Pancreas (tissue), 10 donors: ENCODE data around the gene COL8A2. TPM values are rescaled to one million over a fixed set of nuclear protein-coding genes. Genes with fewer than 3 reads are reported as not detected.
"Not testable (repeated sequence)": the region's sequence is repeated elsewhere in the genome, so short reads cannot be mapped to it uniquely, and the experiment has no call there.

Experiments
- ATAC-seq, 4 donors: fragments of 200-7000 bp; cut with Tn5 transposase; one replicate each; pipeline versions ENCODE4 v1.8.0 to v1.9.1; 2020; ENCODE audit warnings: mild to moderate bottlenecking in 4 of 4, moderate library complexity in 4 of 4
- DNase-seq, 6 donors: peaks; one replicate each; pipeline ENCODE4 v3.0.0-alpha.2; 2020
- FAIRE-seq: peaks from 2 replicates; lab custom pipeline; 2012; peaks lifted over from hg19 to GRCh38; lab: Jason Lieb, UNC
- H3K27ac ChIP-seq, 4 donors: fragments of 200-600 bp; sonication (generic); 1 replicate in 3 of 4; 2 replicates in 1 of 4; pipeline versions ENCODE4 v1.5.0 to v1.8.0; 2020
- H3K27me3 ChIP-seq, 4 donors: fragments of 200-600 bp; one replicate each; pipeline ENCODE4 v1.8.0; 2021
- H3K36me3 ChIP-seq, 3 donors: fragments of 200-600 bp; sonication (generic) in 1 of 3; one replicate each; pipeline versions ENCODE4 v1.5.0 to v1.8.0; 2020 to 2021
- H3K4me1 ChIP-seq, 3 donors: fragments of 200-600 bp; one replicate each; pipeline ENCODE4 v1.8.0; 2021
- H3K4me3 ChIP-seq, 4 donors: fragments of 200-600 bp; sonication (generic) in 2 of 4; one replicate each; pipeline versions ENCODE4 v1.5.0 to v1.8.0; 2020 to 2021
- H3K9me3 ChIP-seq, 4 donors: fragments of 200-600 bp; one replicate each; pipeline ENCODE4 v1.8.0; 2021
- WGBS, 2 donors: extraction: QIAGEN DNeasy Blood & Tissue Kit; methylation state at CpG; one replicate each; pipeline ENCODE4 v1.1.7; 2013; 5-methylcytosine and 5-hydroxymethylcytosine counted together
- intact Hi-C, 3 donors: fragments of 100-400 bp; cut with DNase I; formaldehyde crosslinking; loops; one replicate each; pipeline versions ENCODE4 v1.11.1 to v1.14.2; 2022
- polyA plus RNA-seq, 2 donors: library from polyadenylated mRNA; stranded (reverse); fragments of 200-250 nt; gene quantifications; one replicate each; pipeline ENCODE4 v1.2.3, GENCODE V29; 2013
- total RNA-seq, 6 donors: library from RNA; stranded (reverse); fragmentation: NEBNext Ultra II Directional in 4 of 6; extraction: Animal tissue kit (Norgen Biotek cat#: 25700) in 4 of 6; gene quantifications; one replicate each; pipeline versions ENCODE4 v1.2.1 to v1.2.4, GENCODE V29; 2021 to 2023
- TF ChIP-seq, protein P1 (sequence below), 4 donors: fragments of 200-600 bp; sonication (generic) in 3 of 4; IDR thresholded peaks; one replicate each; pipeline versions ENCODE4 v1.5.0 to v1.8.0; 2021; ENCODE audit warnings: antibody characterized with exemption in 4 of 4
- donor health status: healthy with polysubstance abuse.
- donor health status: DM: no; HTN: no; CAD: no; lungs with moderate emphysema.
- donor health status: DM: no; HTN: no; CAD: no.
- donor health status: control.
- donor health status: control.
- donor health status: Bipolar disorder and iron deficiency.
- donor health status: DM: yes; HTN: yes; CAD: no.
- donor health status: DM: no; HTN: no; CAD: no.
- donor health status: DM: no; HTN: no; CAD: no.
- donor health status: DM: yes; HTN: yes; CAD: no.

COL8A2 gene
- total and polyA plus RNA-seq, 8 donors, result 0.12 to 3.3 (median 0.36) TPM

DNA sequence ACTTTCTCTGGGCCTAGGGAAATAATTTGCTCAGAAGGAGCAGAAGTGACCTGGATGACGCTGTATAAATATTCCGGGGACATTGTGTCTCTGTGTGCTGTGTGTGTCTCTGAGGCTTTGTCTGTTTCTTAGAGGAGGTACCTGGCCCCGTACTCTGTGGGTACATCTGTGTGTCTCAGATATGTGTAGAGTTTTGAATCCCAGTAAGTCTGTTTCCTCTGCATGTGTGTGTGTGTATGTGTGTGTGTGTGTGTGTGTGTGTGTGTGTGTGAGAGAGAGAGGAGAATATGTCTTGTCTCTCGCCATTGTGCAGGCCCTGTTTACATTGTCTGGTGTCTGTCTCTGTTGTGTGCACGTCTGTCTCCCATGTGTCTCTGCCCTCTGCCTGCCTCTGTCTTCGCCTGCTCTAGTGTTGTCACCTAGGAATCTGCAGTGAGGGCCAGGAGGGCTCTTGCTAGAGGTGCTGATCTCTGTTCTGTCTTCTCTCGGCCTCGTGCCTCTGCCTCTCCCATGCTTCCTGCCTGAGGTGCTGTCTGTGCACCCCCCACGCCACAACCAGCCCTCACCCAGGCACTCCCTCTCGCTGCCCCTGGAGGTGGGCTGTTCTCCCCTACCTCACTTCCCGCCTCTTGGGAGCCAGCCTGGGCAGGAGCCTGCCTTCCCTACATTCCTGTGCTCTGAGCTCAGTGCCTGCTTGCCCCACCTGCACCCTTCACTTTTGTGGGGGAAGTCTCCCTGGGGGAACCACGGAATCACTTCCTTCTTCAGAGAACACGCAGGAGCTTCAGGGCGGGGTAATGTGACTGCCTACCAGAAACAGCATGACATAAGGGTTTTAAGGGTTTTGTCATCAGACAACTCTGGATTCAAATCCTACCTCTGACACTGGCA lies 36.9 kb upstream of the COL8A2 start:
- 50 to 62% methylated on average over 13 to 14 of the region's 14 CpGs for WGBS, 2 donors
- intact Hi-C loops, result no loop called here
- peak overlapping the region in 1 of 4 donors; percentile 19 for H3K4me3 ChIP-seq
- TF ChIP-seq, protein P1, sequence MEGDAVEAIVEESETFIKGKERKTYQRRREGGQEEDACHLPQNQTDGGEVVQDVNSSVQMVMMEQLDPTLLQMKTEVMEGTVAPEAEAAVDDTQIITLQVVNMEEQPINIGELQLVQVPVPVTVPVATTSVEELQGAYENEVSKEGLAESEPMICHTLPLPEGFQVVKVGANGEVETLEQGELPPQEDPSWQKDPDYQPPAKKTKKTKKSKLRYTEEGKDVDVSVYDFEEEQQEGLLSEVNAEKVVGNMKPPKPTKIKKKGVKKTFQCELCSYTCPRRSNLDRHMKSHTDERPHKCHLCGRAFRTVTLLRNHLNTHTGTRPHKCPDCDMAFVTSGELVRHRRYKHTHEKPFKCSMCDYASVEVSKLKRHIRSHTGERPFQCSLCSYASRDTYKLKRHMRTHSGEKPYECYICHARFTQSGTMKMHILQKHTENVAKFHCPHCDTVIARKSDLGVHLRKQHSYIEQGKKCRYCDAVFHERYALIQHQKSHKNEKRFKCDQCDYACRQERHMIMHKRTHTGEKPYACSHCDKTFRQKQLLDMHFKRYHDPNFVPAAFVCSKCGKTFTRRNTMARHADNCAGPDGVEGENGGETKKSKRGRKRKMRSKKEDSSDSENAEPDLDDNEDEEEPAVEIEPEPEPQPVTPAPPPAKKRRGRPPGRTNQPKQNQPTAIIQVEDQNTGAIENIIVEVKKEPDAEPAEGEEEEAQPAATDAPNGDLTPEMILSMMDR (IDR thresholded peaks at IDR 0.05), result no peak
- H3K36me3 ChIP-seq, result no peaks in the 10 kb centered on the region
- ATAC-seq (peak; percentile 41 to 70 (median 58)), DNase-seq (peak in 2 of 6 donors; percentile 35 to 52), FAIRE-seq (no peak)
- H3K27me3 ChIP-seq, result no peaks in the 10 kb centered on the region
- peaks cover 7 to 39% (median 10%) of the 10 kb centered on the region in 3 donors for H3K4me1 ChIP-seq
- H3K27ac ChIP-seq, result peak overlapping the region; percentile 51 to 80 (median 70)
- no peaks in the 10 kb centered on the region for H3K9me3 ChIP-seq

DNA sequence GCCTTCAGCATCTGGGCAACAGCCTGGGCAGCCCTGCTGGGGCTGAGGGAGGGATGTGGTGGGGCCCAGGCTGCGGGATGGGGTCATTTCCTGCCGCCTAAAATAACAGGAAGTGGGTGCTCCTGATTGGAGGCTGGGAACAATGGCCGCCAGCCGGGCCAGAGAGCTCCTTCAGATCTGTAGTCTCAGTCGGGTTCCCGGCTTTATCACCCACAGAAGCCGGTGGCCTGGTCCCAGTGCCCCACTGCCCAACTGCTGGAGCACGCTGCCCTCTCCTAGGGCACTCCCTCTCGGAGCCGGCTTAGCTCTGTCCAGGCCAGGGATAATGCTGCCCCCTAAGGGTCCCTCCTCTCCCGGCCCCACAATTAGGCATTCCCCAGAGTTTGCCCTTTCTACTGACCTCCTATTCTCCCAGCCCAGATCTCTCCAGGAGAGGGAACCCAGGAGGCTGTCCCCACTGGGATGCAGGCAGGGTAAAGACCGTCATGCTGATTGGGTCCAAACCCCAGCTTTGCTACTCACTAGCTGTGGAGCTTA lies 36.0 kb upstream of the COL8A2 start:
- no peaks in the 10 kb centered on the region for H3K27me3 ChIP-seq
- no peaks in the 10 kb centered on the region for H3K9me3 ChIP-seq
- intact Hi-C loops, result no loop called here
- 53 to 63% methylated on average over 11 to 12 of the region's 12 CpGs for WGBS, 2 donors
- peak overlapping the region; percentile 51 to 80 (median 70) for H3K27ac ChIP-seq
- H3K4me3 ChIP-seq, result peak overlapping the region in 1 of 4 donors; percentile 19
- ATAC-seq, result peak in 3 of 4 donors; percentile 8 to 28 (median 8)
- H3K36me3 ChIP-seq, result no peaks in the 10 kb centered on the region
- peaks cover 7 to 39% (median 10%) of the 10 kb centered on the region in 3 donors for H3K4me1 ChIP-seq
- DNase-seq, result peak in 2 of 6 donors; percentile 64 to 69
- TF ChIP-seq, protein P1 (IDR thresholded peaks at IDR 0.05), result no peak
- no peak for FAIRE-seq

DNA sequence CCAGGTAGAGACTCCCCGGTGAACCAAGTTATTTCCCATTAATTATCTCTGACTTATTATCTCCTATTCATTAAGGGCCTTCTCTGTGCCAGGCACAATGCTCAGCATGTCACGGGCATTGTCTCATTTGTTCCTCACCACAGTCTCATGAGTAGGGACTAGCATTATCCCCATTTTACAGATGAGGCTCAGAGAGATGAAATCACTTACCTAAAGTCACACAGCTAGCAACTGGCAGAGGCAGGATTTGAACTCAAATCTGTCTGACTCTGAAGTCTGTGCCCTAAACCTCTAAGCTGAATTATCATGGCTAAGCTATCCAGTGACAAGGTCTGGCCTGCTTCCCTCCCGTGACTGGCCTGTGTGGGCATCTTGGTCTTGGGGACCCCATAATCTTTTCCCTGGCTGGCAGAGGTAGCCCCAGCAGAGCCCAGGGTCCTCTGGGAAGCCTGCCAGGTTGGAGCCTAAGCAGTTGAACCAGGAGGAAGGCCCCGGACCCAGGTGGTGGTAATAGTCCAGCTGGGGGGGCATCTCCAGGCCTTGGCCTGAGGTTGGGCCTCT lies 35.4 kb upstream of the COL8A2 start:
- no peaks in the 10 kb centered on the region for H3K27me3 ChIP-seq
- peak overlapping the region; percentile 51 to 80 (median 70) for H3K27ac ChIP-seq
- peak overlapping the region in 1 of 4 donors; percentile 19 for H3K4me3 ChIP-seq
- H3K36me3 ChIP-seq, result no peaks in the 10 kb centered on the region
- intact Hi-C loops, result no loop called here
- no peaks in the 10 kb centered on the region for H3K9me3 ChIP-seq
- TF ChIP-seq, protein P1 (IDR thresholded peaks at IDR 0.05), result no peak
- 68 to 85% methylated on average over 4 of the region's 4 CpGs for WGBS, 2 donors
- DNase-seq, result peak in 1 of 6 donors; percentile 51
- no peak for ATAC-seq
- no peak for FAIRE-seq
- H3K4me1 ChIP-seq, result peaks cover 7 to 39% (median 10%) of the 10 kb centered on the region in 3 donors

DNA sequence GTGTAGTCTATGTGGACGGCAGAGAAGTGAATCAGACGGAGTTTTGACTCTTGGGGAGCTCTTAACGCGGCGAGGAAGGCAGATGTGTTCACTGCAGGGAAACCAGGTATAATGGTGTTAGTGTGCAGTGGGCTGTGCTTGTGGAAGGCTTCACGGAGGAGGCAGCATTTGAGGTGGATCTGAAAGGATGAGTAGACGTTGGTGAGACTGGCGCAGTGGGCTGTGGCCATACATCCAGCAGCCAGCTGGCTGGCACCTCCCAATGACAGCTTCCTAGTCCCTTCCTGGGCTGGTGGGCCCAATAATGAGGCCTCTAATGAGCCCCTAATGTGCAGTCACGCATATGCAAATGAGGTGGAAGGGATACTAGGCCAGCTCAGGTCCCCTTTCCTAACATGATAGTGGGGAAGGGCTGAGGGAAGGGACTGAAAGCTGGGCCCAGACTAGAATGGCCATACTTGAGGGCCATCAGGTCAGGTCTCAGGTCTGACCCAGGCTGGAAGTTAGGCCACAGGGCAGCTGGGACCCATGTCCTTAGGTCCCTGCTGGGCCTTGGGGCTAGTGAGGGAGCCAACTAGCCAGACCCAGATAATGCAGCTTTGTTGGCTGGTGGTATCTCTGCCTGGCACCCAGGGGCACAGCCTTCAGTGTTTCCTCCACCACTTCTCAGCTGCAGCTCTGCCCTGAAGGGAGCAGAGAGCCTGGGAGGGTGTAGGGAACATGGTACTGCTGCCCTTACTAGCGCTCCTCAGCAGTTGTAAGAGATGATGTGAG lies 34.8 kb upstream of the COL8A2 start:
- intact Hi-C loops, result no loop called here
- H3K27me3 ChIP-seq, result no peaks in the 10 kb centered on the region
- ATAC-seq (no peak), FAIRE-seq (no peak), DNase-seq (no peak)
- H3K36me3 ChIP-seq, result no peaks in the 10 kb centered on the region
- WGBS, 2 donors, result 92 to 93% methylated on average over 10 of the region's 10 CpGs
- H3K9me3 ChIP-seq, result no peaks in the 10 kb centered on the region
- peak overlapping the region in 1 of 4 donors; percentile 74 for H3K27ac ChIP-seq
- TF ChIP-seq, protein P1 (IDR thresholded peaks at IDR 0.05), result no peak
- peaks cover 10 to 39% (median 11%) of the 10 kb centered on the region in 3 donors for H3K4me1 ChIP-seq
- H3K4me3 ChIP-seq, result no peak overlapping the region

DNA sequence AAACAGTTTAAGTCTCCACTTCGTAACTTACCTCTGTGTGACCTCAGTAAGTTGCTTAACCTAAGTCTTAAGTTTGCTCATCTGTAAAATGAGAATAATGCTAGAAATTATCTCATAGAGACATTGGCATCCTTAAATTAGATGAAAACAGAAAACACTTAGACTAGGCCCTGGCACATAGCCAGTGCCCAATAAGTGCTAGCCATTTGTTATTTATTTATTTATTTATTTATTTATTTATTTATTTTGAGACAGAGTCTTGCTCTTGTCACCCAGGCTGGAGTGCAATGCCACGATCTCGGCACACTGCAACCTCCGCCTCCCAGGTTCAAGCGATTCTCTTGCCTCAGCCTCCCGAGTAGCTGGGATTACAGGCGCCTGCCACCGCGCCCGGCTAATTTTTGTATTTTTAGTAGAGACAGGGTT lies 33.8 kb upstream of the COL8A2 start:
- H3K36me3 ChIP-seq, result not testable (repeated sequence)
- 96 to 98% methylated on average over 10 of the region's 10 CpGs for WGBS, 2 donors
- peaks cover 10 to 38% (median 11%) of the 10 kb centered on the region in 3 donors for H3K4me1 ChIP-seq

More for the DNA sequence above, 33.8 kb upstream of the COL8A2 start:
- H3K4me3 ChIP-seq, H3K27ac ChIP-seq, H3K27me3 ChIP-seq, intact Hi-C loops, H3K9me3 ChIP-seq, FAIRE-seq, ATAC-seq, DNase-seq: not testable (repeated sequence)
